HepG2 (cell line): ENCODE results near the gene EIF4ENIF1. TPM values are rescaled to one million over a fixed set of nuclear protein-coding genes. Genes with fewer than 3 reads are reported as not detected.

ENCODE experiments used
- ATAC-seq: fragments of 200-7000 bp; cut with Tn5 transposase; 3 replicates; pipeline ENCODE4 v1.9.1; 2020; ENCODE audit warnings: mild to moderate bottlenecking, moderate library complexity
- BruUV-seq: library from RNA; stranded (reverse); fragments of 400-500 nt; replicated peaks from 2 replicates; lab custom pipeline; 2021; lab: Mats Ljungman, UMichigan
- CTCF ChIA-PET: fragments of 300-600 bp; formaldehyde crosslinking; extraction: SDS; loops from one replicate; lab custom pipeline; 2021; ENCODE audit warnings: low total read pairs, inconsistent platforms, low intra/inter-chr PET ratio; lab: Yijun Ruan, JAX
- POLR2A ChIA-PET: fragments of 350-600 bp; sonication (Branson Sonifier 250); formaldehyde crosslinking; loops from one replicate; lab custom pipeline; 2020; ENCODE audit warnings: antibody characterized with exemption, inconsistent platforms; lab: Yijun Ruan, JAX
- DNase-seq: peaks from one replicate; pipeline ENCODE4 v3.0.0-alpha.2; 2015; ENCODE audit warnings: low spot score
- FAIRE-seq: peaks from 3 replicates; lab custom pipeline; 2011; peaks lifted over from hg19 to GRCh38; lab: Jason Lieb, UNC
- H2AFZ ChIP-seq: one replicate; pipeline ENCODE4 v1.6.1; 2011; ENCODE audit warnings: low read length, inconsistent platforms
- H3K27ac ChIP-seq: fragments of 300-600 bp; 3 replicates; pipeline ENCODE4 v1.8.0; 2011; ENCODE audit warnings: mixed run types, mild to moderate bottlenecking, mixed read lengths, low read length, inconsistent platforms; ENCODE audit not compliant: insufficient read depth; ENCODE audit errors: extremely low read length
- H3K27me3 ChIP-seq, 2 experiments: fragments of 200-600 bp in 1 of 2; 2 replicates in 1 of 2; 3 replicates in 1 of 2; pipeline versions ENCODE4 v1.6.0 to v1.8.0; 2011; ENCODE audit warnings: low read length in 2 of 2, mild to moderate bottlenecking in 2 of 2, moderate library complexity in 2 of 2, inconsistent platforms in 1 of 2; ENCODE audit not compliant: insufficient read depth in 2 of 2, control insufficient read depth in 1 of 2
- H3K36me3 ChIP-seq, 2 experiments: fragments of 200-600 bp in 1 of 2; replicated peaks in 1 of 2; 2 replicates in 1 of 2; 3 replicates in 1 of 2; pipeline versions ENCODE4 v1.5.1 to v1.8.0; 2011; ENCODE audit warnings: low read length in 2 of 2, inconsistent platforms in 1 of 2; ENCODE audit not compliant: insufficient read depth in 2 of 2, control insufficient read depth in 1 of 2
- H3K4me1 ChIP-seq: 2 replicates; pipeline ENCODE4 v1.5.1; 2012; ENCODE audit warnings: low read length, inconsistent platforms; ENCODE audit not compliant: insufficient read depth
- H3K4me2 ChIP-seq: 2 replicates; pipeline ENCODE4 v1.6.0; 2011; ENCODE audit warnings: low read depth, low read length, inconsistent platforms
- H3K4me3 ChIP-seq, 3 experiments: fragments of 200-600 bp in 1 of 3; sonication (generic), shearing (Covaris generic) in 1 of 3; replicated peaks in 1 of 3; 2 replicates each; pipeline ENCODE4 v1.5.1; 2011 to 2016; ENCODE audit warnings: low read length in 3 of 3, inconsistent platforms in 2 of 3, low read depth in 2 of 3, mild to moderate bottlenecking in 2 of 3, control low read depth in 1 of 3, mixed read lengths in 1 of 3; ENCODE audit not compliant: insufficient read depth in 1 of 3
- H3K79me2 ChIP-seq: one replicate; pipeline ENCODE4 v1.6.1; 2011; ENCODE audit warnings: low read length, inconsistent platforms; ENCODE audit not compliant: insufficient read depth
- H3K9ac ChIP-seq: 2 replicates; pipeline ENCODE4 v1.6.0; 2011; ENCODE audit warnings: mild to moderate bottlenecking, low read depth, low read length, inconsistent platforms; ENCODE audit not compliant: insufficient read depth
- H3K9me3 ChIP-seq: 2 replicates; pipeline ENCODE4 v1.5.1; 2012; ENCODE audit warnings: mild to moderate bottlenecking, low read length
- H4K20me1 ChIP-seq: 2 replicates; pipeline ENCODE4 v1.6.0; 2011; ENCODE audit warnings: inconsistent platforms, mild to moderate bottlenecking, low read length, moderate library complexity; ENCODE audit not compliant: insufficient read depth
- FOXJ3 ChIP-seq: sonication (generic); formaldehyde crosslinking; IDR thresholded peaks from 2 replicates; pipeline ENCODE4 v1.4.0; 2020; ENCODE audit warnings: missing genetic modification reagents, mild to moderate bottlenecking, borderline replicate concordance
- MBNL3 ChIP-seq: fragments of 250-450 bp; sonication (Bioruptor Pico); conservative IDR thresholded peaks from 2 replicates; pipeline ENCODE4 v1.8.0; 2022; ENCODE audit warnings: mild to moderate bottlenecking, inconsistent platforms
- MIXL1 ChIP-seq: IDR thresholded peaks from 2 replicates; pipeline ENCODE4 v1.6.1; 2016
- MZF1 ChIP-seq: sonication (generic); formaldehyde crosslinking; IDR thresholded peaks from 2 replicates; pipeline ENCODE4 v1.8.1; 2023; ENCODE audit warnings: mild to moderate bottlenecking, missing genetic modification reagents, borderline replicate concordance
- NR1H2 ChIP-seq: sonication (generic); formaldehyde crosslinking; IDR thresholded peaks from 2 replicates; pipeline ENCODE4 v1.8.1; 2022; ENCODE audit warnings: low read depth, missing genetic modification reagents, borderline replicate concordance
- ZNF121 ChIP-seq: sonication (generic); formaldehyde crosslinking; IDR thresholded peaks from 2 replicates; pipeline ENCODE4 v1.5.0; 2020; ENCODE audit warnings: mild to moderate bottlenecking, missing genetic modification reagents
- ZNF44 ChIP-seq: sonication (generic); formaldehyde crosslinking; IDR thresholded peaks from 2 replicates; pipeline ENCODE4 v1.5.1; 2020; ENCODE audit warnings: mild to moderate bottlenecking, missing genetic modification reagents
- WGBS: methylation state at CpG from one replicate; pipeline ENCODE4 v1.1.6; 2017; ENCODE audit warnings: low lambda C conversion rate; 5-methylcytosine and 5-hydroxymethylcytosine counted together
- in situ Hi-C: cut with HindIII; loops from 2 replicates; pipeline ENCODE4 v1.10.0; 2017; ENCODE audit warnings: low pct_unique_long_range_greater_than_20kb; ENCODE audit not compliant: extremely low pct_ligation_motif_present
- intact Hi-C: fragments of 100-400 bp; cut with micrococcal nuclease; formaldehyde crosslinking; loops from one replicate; pipeline ENCODE4 v1.10.0; 2022; ENCODE audit not compliant: unreplicated experiment
- polyA plus RNA-seq, 8 experiments: library from polyadenylated mRNA; depleted of rRNA in 3 of 8; stranded (reverse) in 7 of 8; unstranded in 1 of 8; fragments of >200 nt; fragmentation: Illumina TruSeq in 4 of 8; extraction: Trizol in 4 of 8; gene quantifications; 2 replicates each; pipeline versions ENCODE4 v1.2.1 to v1.2.3, GENCODE V29; 2011 to 2016; ENCODE audit warnings: low read depth in 4 of 8, missing spikeins in 1 of 8, mixed read lengths in 1 of 8; ENCODE audit not compliant: insufficient read depth in 1 of 8
- total RNA-seq, 5 experiments: library from RNA; depleted of rRNA; stranded (reverse); fragments of >200 nt; fragmentation: Illumina TruSeq; extraction: Trizol; gene quantifications; 2 replicates each; pipeline ENCODE4 v1.2.3, GENCODE V29; 2016; ENCODE audit warnings: low read depth in 1 of 5
- TF ChIP-seq, protein P1 (sequence below): sonication (generic); formaldehyde crosslinking; IDR thresholded peaks from 2 replicates; pipeline ENCODE4 v1.4.0; 2020; ENCODE audit warnings: mild to moderate bottlenecking, missing genetic modification reagents, borderline replicate concordance

EIF4ENIF1 gene
- total and polyA plus RNA-seq, 2 of the 13 experiments (the other 11 are each of a cell fraction or from before 2014, with no cell fraction given): 11.9 to 12.3 TPM

DNA sequence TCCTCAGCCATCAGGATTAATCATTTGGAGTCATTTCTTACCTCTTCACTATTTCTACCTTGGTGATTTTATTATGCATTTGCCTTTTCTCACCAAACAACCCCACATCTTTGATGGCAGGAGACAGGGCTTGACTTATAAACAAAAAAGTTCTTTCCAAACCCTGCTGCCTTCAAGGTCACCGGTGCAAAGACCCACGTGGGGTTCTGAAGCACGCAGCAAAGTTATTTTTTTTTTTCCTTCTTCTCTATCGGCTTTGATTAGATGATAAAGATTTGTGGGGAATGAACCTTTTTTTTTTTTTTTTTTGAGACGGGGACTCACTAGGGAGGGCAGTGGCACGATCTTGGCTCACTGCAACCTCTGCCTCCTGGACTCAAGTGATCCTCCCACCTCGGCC lies 46.1 kb downstream of the EIF4ENIF1 start:
- Histone ChIP-seq H3K27ac (no peak overlapping the region), H3K36me3 (peaks cover 27 to 78% of the 10 kb centered on the region in 2 experiments), H4K20me1 (no peaks in the 10 kb centered on the region), H3K27me3 (no peaks in the 10 kb centered on the region), H3K4me1 (no peaks in the 10 kb centered on the region), H3K79me2 (no peaks in the 10 kb centered on the region), H3K9ac (no peak overlapping the region), H3K4me2 (no peak overlapping the region), H3K9me3 (no peaks in the 10 kb centered on the region), H2AFZ (no peak overlapping the region), H3K4me3 (no peak overlapping the region)
- WGBS: 93% methylated on average over 7 of the region's 7 CpGs
- in situ Hi-C loops (no loop called here), intact Hi-C loops (no loop called here)
- FAIRE-seq: no peak
- no peak for TF ChIP-seq NR1H2 (CRISPR knock-in tag)
- no peak for TF ChIP-seq FOXJ3 (CRISPR knock-in tag)
- TF ChIP-seq MIXL1 (CRISPR knock-in tag): no peak
- TF ChIP-seq MZF1 (CRISPR knock-in tag): no peak
- no peak for TF ChIP-seq MBNL3 (CRISPR knock-in tag)
- no peak for TF ChIP-seq ZNF44 (CRISPR knock-in tag)
- no peak for TF ChIP-seq ZNF121 (CRISPR knock-in tag)
- TF ChIP-seq, protein P1, sequence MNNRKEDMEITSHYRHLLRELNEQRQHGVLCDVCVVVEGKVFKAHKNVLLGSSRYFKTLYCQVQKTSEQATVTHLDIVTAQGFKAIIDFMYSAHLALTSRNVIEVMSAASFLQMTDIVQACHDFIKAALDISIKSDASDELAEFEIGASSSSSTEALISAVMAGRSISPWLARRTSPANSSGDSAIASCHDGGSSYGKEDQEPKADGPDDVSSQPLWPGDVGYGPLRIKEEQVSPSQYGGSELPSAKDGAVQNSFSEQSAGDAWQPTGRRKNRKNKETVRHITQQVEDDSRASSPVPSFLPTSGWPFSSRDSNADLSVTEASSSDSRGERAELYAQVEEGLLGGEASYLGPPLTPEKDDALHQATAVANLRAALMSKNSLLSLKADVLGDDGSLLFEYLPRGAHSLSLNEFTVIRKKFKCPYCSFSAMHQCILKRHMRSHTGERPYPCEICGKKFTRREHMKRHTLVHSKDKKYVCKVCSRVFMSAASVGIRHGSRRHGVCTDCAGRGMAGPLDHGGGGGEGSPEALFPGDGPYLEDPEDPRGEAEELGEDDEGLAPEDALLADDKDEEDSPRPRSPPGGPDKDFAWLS: no peak
- ChIA-PET POLR2A (no interaction called here), CTCF (no interaction called here)
- no peak for DNase-seq
- ATAC-seq: no peak
- no TSS peak for BruUV-seq
